Erythroblast (primary cell): ENCODE results near the gene CELSR3.

ENCODE experiments used
- GATA1 ChIP-seq: IDR thresholded peaks from 2 replicates; pipeline ENCODE4 v1.6.1; 2011; ENCODE audit warnings: low read depth, mild to moderate bottlenecking, control low read depth, low read length, moderate library complexity
- POLR2A ChIP-seq: IDR thresholded peaks from 2 replicates; pipeline ENCODE4 v1.6.1; 2011; ENCODE audit warnings: mild to moderate bottlenecking, low read length

GRCh38 chr3:48655606-48656005 is 7.1 kb downstream of the CELSR3 start:
- no peak for TF ChIP-seq POLR2A
- TF ChIP-seq GATA1: no peak
